Heart left ventricle (tissue), 13 donors: ENCODE data around the gene VTI1A.

Experiments used
- CTCF ChIP-seq, 12 donors: fragments of 200-600 bp; sonication (generic) in 4 of 12; IDR thresholded peaks; one replicate each; pipeline versions ENCODE4 v1.5.0 to v1.8.0; 2018 to 2022; ENCODE audit warnings: antibody characterized with exemption in 12 of 12, mild to moderate bottlenecking in 5 of 12
- POLR2A ChIP-seq, 2 donors: fragments of 450-650 bp; IDR thresholded peaks; one replicate each; pipeline ENCODE4 v1.6.1; 2017; ENCODE audit warnings: antibody characterized with exemption in 2 of 2, mild to moderate bottlenecking in 2 of 2, moderate library complexity in 2 of 2
- donor health status: ischemic (EF 13 %, LVEDD 7.1; RV severe dilation, severe dysfunction).
- donor health status: DM: no; HTN: yes; CAD: no.
- donor health status: DM: no; HTN: no; CAD: no.
- donor health status: ischemic (EF 25% LVEDD 6.9; RV normal size, moderate dysfunction).
- donor health status: ischemic (EF 25% LVEDD 5.7; RV mildly dilated, moderate dysfunction).
- donor health status: ischemic (EF 35%, LVEDD 5.7; RV mildly dilated, moderate dysfunction).
- donor health status: nonischemic (EF 11% LVEDD 7.7; RV severe dilation, severe dysfunction).
- donor health status: DM: yes; HTN: yes; CAD: no.
- donor health status: PGD.
- donor health status: ischemic (EF 29% LVEDD 5.4; RV normal size, mild dysfunction).
- donor health status: nonischemic (EF 23%, LVEDD 6.1; RV moderate dilation, normal function).

DNA sequence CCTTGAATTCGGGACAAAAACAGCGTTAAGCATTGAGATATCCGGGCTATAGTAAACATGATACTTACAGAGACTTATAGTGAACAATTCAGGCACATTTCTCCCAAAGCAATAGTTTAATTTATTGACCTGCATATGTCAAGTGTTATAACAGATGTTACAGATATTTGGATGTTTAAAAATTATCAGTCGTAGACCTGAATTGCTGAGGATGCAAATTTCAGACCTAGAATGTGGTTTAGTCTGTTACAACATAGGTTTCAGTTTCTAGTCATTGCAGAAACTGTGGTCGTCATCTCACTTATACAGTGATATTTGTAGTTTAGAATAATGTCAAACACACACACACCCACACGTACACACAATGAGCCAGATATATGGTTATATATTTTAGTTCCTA is 85.2 kb downstream of the VTI1A start:
- no peak for TF ChIP-seq CTCF (IDR thresholded peaks at IDR 0.05)
- TF ChIP-seq POLR2A (IDR thresholded peaks at IDR 0.05), result no peak
